Cerebellar nuclear complex (tissue), 1 donor: ENCODE measurements around the gene RTN4RL2.
"Not testable (repeated sequence)": the region's sequence is repeated elsewhere in the genome, so short reads cannot be mapped to it uniquely, and the experiment has no call there.

Experiments
- DNase-seq, 2 experiments: peaks; one replicate each; lab custom pipeline; 2025; lab: John Stamatoyannopoulos, UW

The RTN4RL2 gene

GRCh38 chr11:57432714-57433163 lies 27.6 kb upstream of the RTN4RL2 start:
- no peak for DNase-seq

GRCh38 chr11:57434640-57435546 lies 25.4 kb upstream of the RTN4RL2 start:
- DNase-seq, result no peak

- no peak for DNase-seq
Observed at GRCh38 chr11:57436031-57436430, 24.3 kb upstream of the RTN4RL2 start.

GRCh38 chr11:57438345-57439285 lies 21.7 kb upstream of the RTN4RL2 start:
- DNase-seq, result no peak

- no peak for DNase-seq
Observed at GRCh38 chr11:57439786-57440185, 20.5 kb upstream of the RTN4RL2 start.

- no peak for DNase-seq
Observed at GRCh38 chr11:57440744-57441414, 19.4 kb upstream of the RTN4RL2 start.

- no peak for DNase-seq
Observed at GRCh38 chr11:57444362-57445121, 15.8 kb upstream of the RTN4RL2 start.

GRCh38 chr11:57445122-57445394 lies 15.3 kb upstream of the RTN4RL2 start:
- DNase-seq, result not testable (repeated sequence)

- no peak for DNase-seq
Observed at GRCh38 chr11:57446055-57446454, 14.3 kb upstream of the RTN4RL2 start.

GRCh38 chr11:57453543-57454177 lies 6.7 kb upstream of the RTN4RL2 start:
- no peak for DNase-seq

- DNase-seq, result peak; percentile 47 to 76
Observed at GRCh38 chr11:57456960-57457642, 3.2 kb upstream of the RTN4RL2 start.

GRCh38 chr11:57457643-57458023 lies 2.7 kb upstream of the RTN4RL2 start:
- no peak for DNase-seq

GRCh38 chr11:57458060-57458409 lies 2.3 kb upstream of the RTN4RL2 start:
- DNase-seq, result no peak

GRCh38 chr11:57458410-57459163 lies 1.7 kb upstream of the RTN4RL2 start:
- DNase-seq, result no peak

GRCh38 chr11:57459164-57460021 lies 935 bp upstream of the RTN4RL2 start:
- no peak for DNase-seq

GRCh38 chr11:57460758-57461749 lies 726 bp downstream of the RTN4RL2 start:
- DNase-seq, result no peak

GRCh38 chr11:57461841-57462489 lies 1.6 kb downstream of the RTN4RL2 start:
- DNase-seq, result no peak
